GM19397 (cell line): ENCODE results near the gene FAM20C.

Source experiments
- ATAC-seq: cut with Tn5 transposase; IDR thresholded peaks from one replicate; pipeline ENCODE4 v1.9.1; 2021; ENCODE audit warnings: mild to moderate bottlenecking, moderate library complexity; ENCODE audit not compliant: unreplicated experiment

Gene FAM20C

GRCh38 chr7:191981-192649 is at the start of gene FAM20C:
FAM20C (plus strand) TSS chr7:192571; CDS start chr7:193200, 629 bp downstream.
- no peak for ATAC-seq

- ATAC-seq: no peak
These were observed 49.1 kb upstream of the FAM20C start for GRCh38 chr7:143145-143751.

DNA sequence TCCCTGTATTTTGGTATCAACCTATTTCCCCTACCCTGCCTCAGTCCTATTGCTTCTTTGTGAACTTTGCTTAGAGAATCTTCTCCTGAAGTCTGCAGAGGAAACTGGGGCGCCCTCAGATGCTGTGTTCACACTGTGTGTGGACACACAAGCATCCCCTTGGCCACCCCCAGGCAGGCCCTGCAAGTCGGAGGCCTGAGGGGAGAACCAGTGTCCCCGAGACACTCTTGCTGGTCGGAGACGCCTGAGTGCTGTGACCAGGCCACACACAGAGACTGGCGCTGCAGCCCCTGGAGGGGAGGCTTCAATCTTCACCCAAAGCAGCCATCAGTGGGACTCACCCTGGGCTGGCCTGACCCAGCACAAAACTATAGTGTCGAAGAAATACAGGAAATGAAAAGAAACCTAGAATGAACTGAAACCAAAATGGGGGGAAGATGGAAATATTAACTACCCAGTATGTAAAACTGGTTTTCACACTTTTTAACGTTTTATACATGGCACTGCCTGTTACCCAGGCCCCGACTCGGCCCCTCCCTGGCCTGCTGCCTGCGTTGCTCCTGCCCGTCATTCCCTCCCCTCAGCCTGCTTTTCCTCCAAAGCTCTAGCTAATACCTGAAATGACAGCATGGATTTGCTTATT is 48.4 kb upstream of the FAM20C start:
- no peak for ATAC-seq

DNA sequence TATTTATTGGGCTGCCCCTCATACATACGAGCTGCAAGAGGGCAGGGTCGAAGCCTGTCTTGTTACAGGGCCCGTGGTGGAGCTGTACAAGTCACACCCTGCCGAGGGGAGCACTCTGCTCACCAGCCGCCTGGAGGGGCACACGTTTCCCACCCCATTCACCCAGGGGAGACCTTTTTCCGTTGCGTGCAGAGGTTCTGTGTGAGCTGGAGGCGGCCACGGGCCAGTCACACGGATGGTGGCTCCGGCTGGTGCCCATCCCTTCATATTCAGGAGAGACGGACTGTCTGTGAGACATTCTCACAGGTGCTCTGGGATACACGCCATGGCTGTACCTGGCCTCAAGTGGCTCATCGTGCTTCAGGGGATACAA is 47.9 kb upstream of the FAM20C start:
- no peak for ATAC-seq

- no peak for ATAC-seq
These were observed 46.5 kb upstream of the FAM20C start for GRCh38 chr7:145863-146262.

DNA sequence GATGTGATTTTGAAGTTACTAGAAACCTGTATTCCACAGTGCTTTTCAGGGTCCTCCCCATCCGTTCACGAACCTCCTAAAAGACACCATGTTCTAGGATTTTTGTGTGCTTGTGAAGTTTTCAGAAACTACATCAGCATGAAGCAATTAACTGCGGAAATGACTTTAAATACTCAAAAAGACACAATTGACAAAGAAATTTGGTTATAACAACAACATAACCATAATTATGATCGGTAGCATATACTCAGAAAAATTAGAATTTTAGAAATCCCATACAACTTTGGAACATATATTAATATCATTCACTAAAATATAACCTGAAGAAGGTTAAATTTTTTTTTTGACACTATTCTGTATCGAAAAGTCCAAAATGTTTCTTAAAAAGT is 43.8 kb upstream of the FAM20C start:
- no peak for ATAC-seq

GRCh38 chr7:148932-149790 is 43.2 kb upstream of the FAM20C start:
- peak; percentile 91 for ATAC-seq

DNA sequence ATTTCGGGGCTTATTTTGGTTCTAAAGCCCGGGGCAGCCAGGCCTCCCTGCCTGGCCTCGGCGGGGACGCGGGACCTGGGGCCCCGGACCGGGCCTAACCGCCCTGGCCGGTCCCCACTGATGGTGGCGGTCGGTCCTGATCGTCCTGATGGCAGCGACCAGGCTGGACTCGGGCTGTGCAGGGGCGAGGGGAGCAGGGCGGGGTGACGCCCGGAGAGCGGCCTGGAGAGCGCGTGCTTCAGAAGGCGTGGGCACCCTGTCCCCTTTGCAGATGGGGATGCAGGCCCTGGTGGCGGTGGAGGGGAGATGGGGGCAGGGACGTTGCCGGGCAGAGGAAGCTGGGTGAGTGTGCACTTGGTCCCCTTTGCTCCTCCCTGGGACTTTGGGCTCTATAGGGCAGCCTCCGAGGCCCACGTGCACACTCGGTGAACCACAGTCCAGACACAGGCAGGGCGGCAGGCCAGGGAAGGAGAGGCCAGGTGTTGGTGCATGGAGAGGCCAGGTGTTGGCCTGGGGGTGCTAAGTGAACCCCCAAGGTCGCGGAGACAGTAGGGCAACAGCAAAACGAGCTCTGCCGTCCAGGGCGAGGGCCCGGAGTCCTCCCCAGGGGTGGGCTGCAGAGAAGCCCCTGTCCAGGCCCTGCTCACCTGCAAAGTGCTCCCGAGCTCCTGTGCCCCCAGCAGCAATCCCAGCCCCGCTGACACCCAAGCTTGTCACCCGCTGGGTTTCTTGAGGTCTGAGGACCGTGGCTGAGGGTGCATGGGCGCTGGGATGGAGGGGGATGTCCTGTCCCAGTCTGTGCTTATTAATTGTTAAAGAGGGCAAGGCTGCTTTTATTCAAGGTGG is 42.4 kb upstream of the FAM20C start:
- no peak for ATAC-seq

- ATAC-seq: no peak
These were observed 41.6 kb upstream of the FAM20C start for GRCh38 chr7:150811-151221.

DNA sequence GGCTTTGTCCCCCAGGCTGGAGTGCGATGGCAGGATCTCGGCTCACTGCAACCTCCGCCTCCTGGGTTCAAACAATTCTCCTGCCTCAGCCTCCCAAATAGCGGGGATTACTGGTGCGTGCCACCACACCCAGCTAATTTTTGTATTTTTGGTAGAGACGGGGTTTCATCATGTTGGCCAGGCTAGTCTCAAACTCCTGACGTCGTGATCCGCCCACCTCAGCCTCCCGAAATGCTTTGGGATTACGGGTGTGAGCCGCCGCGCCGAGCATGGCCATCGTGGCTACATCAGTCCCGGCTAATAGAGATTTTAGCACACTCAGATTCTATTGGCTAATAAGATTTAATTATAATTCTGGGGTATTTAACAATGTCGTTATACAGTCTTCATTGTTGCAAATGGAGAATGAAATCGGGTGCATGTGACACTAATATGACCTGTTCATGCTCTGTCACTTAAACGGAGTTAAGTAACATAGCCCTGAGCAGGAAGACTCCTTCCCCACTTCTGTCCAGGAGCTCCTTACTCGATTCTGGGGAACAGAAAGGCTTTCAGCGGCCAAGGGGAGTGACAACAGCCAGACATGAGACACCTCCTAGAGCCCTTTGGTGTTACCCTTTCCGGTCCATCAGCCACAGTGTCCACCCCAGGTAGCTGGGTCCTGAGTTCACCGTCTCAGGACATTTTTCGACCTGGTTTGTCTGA is 40.9 kb upstream of the FAM20C start:
- ATAC-seq: no peak

- no peak for ATAC-seq
These were observed 39.5 kb upstream of the FAM20C start for GRCh38 chr7:152702-153391.

DNA sequence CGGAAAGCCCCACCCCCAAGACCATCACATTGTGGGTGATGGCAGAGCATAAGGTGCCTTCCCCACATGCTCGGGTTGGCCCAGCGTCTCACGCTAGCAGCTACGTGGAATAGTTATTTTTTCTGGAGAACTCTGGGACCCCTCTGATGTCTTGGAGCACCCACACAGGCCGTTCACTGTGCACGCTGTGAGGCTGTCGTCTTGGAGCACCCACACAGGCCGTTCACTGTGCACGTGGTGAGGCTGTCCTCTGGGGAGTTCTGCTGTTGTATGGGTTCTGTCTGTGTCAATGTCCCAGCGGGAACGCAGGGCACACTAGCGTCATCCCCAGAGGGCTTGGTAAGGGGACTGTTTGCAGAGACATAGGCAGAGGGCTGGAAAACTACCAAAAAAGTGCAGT is 38.8 kb upstream of the FAM20C start:
- no peak for ATAC-seq

DNA sequence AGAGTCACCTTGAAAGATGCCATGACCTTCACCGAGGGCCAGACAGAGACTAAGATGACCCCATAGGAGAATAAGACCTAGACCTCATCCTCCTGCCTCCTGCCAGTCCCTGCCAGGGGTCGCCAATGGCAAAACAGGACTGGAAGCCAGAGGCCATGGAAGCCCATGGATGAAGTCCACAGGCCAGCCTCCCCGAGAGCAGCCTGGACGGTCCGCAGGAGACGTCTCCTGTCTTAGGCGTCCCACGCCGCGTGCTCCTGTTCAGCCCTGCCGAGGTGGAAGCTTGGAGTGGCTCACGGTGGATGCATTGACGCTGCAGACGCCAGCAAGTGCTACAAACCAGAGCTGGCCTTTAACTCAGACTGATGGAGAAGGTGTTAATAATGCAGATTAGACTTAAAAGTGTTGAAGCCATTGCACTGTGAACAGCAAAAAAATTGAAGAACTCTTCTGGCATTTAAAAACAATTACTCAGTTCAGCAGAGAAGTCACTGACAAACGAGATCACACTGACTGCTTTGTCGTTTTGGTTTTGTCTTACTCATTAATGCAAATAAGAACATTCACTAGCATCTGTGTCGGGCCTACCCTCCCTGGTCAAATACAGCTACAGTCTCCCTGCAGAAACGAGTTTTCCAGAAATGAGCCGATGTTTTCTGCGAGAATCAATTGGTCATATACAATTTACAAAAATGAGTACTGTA is 38.1 kb upstream of the FAM20C start:
- no peak for ATAC-seq

DNA sequence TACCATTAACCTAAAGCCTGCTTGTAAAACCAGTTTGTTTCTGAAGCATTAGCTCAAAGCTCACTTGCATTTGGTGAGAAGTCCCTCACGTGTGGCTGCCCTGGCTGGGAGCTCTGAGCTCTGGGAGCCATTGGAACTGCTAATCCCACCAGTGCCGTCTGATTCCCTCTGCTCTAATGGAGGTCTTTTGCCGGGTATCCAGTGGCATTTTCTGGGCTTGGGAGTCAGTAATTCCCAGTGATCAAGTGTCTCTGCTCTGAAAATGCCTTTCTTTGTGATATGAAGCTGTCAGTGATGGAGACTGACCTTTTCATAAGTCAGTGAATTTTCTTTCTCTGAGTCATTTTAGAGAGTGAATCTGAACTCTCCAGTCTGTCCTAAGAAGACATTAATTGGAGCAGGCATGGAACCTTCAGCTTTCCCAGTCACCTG is 36.9 kb upstream of the FAM20C start:
- no peak for ATAC-seq

DNA sequence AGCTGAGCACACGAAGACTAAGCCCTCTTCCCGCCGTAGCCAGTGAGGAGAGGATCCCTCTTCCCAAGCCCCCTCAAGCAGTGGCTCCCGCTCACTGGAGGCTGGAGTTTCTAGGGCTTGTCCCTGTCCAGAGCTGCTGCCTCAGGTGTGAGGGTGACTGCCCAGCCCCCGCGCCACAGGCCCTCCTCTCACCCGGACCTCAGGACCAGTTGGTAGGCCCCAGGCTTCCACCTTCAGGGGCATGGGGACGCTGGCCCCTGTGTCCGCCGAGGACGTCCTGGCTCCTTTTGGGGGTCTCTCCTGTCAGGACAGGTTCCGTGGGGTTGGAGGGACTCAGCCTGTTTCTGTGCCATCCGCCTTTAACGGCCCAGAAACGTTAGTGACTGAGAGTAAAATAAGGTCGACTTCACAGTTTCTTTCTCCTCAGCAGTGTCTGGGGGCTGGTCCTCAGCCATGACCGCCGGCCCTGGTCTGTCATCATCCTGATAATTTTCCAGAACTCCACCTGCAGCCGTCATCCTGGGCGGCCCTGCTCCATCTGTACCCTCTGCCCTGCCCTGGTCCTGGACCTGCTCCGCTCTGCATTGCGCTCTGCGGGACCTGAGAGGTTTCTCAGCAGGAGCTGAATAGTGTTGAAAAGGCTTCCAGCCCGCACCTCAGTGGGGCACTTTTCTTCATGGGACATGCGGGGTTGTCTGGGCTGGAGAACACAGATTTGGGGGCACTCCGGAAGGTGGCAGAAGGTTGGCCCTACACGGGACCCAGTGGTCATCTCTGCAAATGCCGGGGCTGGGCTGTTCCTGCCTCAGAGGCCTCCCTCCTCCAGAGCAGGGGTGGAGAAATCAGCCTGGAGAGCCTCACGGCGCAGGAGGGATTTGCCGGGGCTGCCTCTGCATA is 36.0 kb upstream of the FAM20C start:
- ATAC-seq: no peak

DNA sequence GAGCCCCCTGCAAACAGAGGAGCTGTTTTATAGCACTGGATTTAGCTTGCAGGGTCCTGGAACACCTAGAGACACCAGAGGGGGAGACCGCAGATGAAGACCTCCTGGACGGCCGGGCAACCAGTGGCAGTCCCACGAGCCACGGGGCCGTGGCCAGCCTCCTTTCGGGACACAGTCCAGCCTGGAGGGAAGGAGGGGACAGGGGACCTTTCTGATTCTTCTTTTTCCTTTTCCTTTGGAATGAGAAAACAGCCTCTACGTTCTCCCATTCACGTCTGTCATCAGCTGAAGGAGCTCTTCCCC is 35.4 kb upstream of the FAM20C start:
- no peak for ATAC-seq

- ATAC-seq: no peak
These were observed 34.4 kb upstream of the FAM20C start for GRCh38 chr7:157771-158625.
